Measurements from ENCODE around the gene SERHL2.
"Not testable (repeated sequence)": the region's sequence is repeated elsewhere in the genome, so short reads cannot be mapped to it uniquely, and the experiment has no call there.

Gene SERHL2

GRCh38 chr22:42596863-42597530 lies 43.2 kb downstream of the SERHL2 start:
- CTCF ChIA-PET, result interaction anchor here (1.1 to 1.2 kb wide), 2 partner anchors 14 to 160 kb away, joined by 3 read pairs; no protein-coding TSS in a partner anchor
- DNase-seq, result no peak
- no peaks in the 10 kb centered on the region for H3K9me3 Mint-ChIP-seq
- no peak overlapping the region for H3K4me3 Mint-ChIP-seq
- no peaks in the 10 kb centered on the region for H3K27me3 Mint-ChIP-seq
- no peak overlapping the region for H3K27ac Mint-ChIP-seq
- no peaks in the 10 kb centered on the region for H3K4me1 Mint-ChIP-seq
- peaks cover 51% of the 10 kb centered on the region for H3K36me3 Mint-ChIP-seq

DNA sequence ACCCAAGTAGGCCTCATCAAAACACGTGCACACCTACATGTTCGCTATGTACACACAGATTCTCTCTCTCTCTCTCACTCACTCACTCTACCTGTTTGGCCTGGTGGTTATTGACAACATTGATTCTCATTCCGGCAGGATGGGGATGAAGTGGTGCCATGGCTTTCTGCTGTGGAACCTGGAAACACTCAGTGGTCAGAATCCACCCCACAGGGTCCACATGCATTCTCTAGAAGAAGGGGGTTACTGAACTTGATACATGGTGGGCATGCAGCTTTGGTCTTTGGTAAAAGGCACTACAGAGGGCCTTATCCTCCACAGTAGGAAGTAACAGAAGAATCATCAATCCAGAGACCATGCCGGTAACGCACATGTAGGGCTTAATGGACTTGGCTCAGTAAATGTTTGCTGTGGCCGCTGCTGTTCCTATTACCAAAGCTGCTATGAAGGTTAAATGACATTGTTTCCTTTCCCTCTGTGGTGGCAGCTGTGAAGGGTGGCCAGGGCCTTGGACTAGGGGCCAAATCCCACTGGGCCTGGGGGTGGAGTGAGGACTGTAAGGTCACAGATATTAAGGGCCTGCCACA lies 48.2 kb downstream of the SERHL2 start:
- Mint-ChIP-seq H3K36me3 (peaks cover 48% of the 10 kb centered on the region), H3K4me1 (peaks cover 2% of the 10 kb centered on the region), H3K27me3 (no peaks in the 10 kb centered on the region), H3K27ac (no peak overlapping the region), H3K4me3 (no peak overlapping the region), H3K9me3 (no peaks in the 10 kb centered on the region)
- CTCF ChIA-PET, result no interaction called here
- no peak for DNase-seq

- Mint-ChIP-seq H3K4me1 (peaks cover 2% of the 10 kb centered on the region), H3K36me3 (peaks cover 43% of the 10 kb centered on the region), H3K27ac (no peak overlapping the region), H3K9me3 (no peaks in the 10 kb centered on the region), H3K27me3 (no peaks in the 10 kb centered on the region), H3K4me3 (no peak overlapping the region)
- no peak for DNase-seq
- CTCF ChIA-PET, result no interaction called here
Observed at GRCh38 chr22:42602470-42602869, 48.7 kb downstream of the SERHL2 start.

DNA sequence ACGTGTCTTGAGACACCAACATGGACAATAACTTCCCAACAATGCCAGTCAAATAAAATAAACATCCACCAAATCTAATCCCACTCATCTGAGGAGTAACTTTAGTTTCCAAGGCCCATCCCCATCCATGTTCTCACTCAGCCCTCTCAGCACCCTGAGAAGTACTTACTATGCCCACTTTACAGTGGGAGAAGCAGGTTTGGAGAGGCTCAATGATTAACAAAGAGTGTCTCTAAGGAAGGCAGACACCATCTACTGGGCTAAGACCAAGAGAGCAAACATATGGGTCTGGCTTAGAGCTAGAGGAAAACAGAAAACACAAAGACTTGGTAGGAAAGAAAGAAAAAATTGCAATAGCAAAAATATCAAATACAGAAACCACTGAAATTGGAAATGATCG lies 49.7 kb downstream of the SERHL2 start:
- H3K4me3 Mint-ChIP-seq, result no peak overlapping the region
- peaks cover 2% of the 10 kb centered on the region for H3K4me1 Mint-ChIP-seq
- DNase-seq, result no peak
- peaks cover 40% of the 10 kb centered on the region for H3K36me3 Mint-ChIP-seq
- peak overlapping the region; percentile 25 for H3K27ac Mint-ChIP-seq
- CTCF ChIA-PET, result no interaction called here
- no peaks in the 10 kb centered on the region for H3K27me3 Mint-ChIP-seq
- no peaks in the 10 kb centered on the region for H3K9me3 Mint-ChIP-seq

GRCh38 chr22:42604403-42604802 lies 50.6 kb downstream of the SERHL2 start:
- no peak for DNase-seq
- Mint-ChIP-seq H3K27me3 (no peaks in the 10 kb centered on the region), H3K9me3 (no peaks in the 10 kb centered on the region), H3K36me3 (peaks cover 38% of the 10 kb centered on the region), H3K27ac (no peak overlapping the region), H3K4me3 (no peak overlapping the region), H3K4me1 (peaks cover 7% of the 10 kb centered on the region)
- CTCF ChIA-PET, result no interaction called here

- DNase-seq, H3K27me3 Mint-ChIP-seq, H3K27ac Mint-ChIP-seq, H3K9me3 Mint-ChIP-seq, H3K4me3 Mint-ChIP-seq: not testable (repeated sequence)
- CTCF ChIA-PET, result interaction anchor here (1.4 kb wide), 1 partner anchor 15 kb away, joined by 3 read pairs; no protein-coding TSS in a partner anchor
- Mint-ChIP-seq H3K4me1 (peaks cover 33% of the 10 kb centered on the region), H3K36me3 (peaks cover 35% of the 10 kb centered on the region)
Observed at GRCh38 chr22:42607641-42608040, 53.9 kb downstream of the SERHL2 start.

DNA sequence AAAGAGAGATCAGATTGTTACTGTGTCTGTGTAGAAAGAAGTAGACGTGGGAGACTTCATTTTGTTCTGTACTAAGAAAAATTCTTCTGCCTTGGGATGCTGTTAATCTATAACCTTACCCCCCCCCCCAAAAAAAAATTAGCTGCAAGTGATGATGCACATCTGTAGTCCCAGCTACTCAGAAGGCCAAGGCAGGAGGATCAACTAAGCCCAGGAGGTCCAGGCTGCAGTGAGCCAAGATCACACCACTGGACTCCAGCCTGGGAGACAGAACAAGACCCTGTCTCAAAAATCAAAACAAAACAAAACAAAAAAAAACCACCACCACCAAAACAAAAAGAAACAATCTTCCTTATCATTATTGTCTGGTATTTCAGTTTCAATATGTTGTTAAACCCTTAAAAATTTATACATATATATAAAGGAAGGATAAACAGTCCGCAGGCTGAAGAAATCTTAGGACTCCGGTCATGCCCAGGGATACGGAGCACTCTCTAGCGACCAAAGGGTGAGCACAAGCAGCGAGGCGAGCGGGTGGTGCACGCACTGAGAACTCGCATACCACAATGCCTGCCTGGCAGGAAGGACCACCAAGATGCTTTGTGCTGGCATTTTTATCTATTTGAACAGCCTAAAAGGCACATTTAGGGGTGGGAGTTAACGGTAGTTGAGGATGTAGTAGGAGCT lies 54.5 kb downstream of the SERHL2 start:
- Mint-ChIP-seq H3K36me3 (peaks cover 36% of the 10 kb centered on the region), H3K27ac (no peak overlapping the region), H3K27me3 (no peaks in the 10 kb centered on the region), H3K4me3 (no peak overlapping the region), H3K9me3 (no peaks in the 10 kb centered on the region), H3K4me1 (peaks cover 39% of the 10 kb centered on the region)
- no peak for DNase-seq
- CTCF ChIA-PET, result interaction anchor here (0.6 kb wide), 1 partner anchor 410 kb away, joined by 3 read pairs; no protein-coding TSS in a partner anchor

- CTCF ChIA-PET, result interaction anchor here (0.6 kb wide), 1 partner anchor 411 kb away, joined by 3 read pairs; no protein-coding TSS in a partner anchor
- no peaks in the 10 kb centered on the region for H3K9me3 Mint-ChIP-seq
- H3K4me1 Mint-ChIP-seq, result peaks cover 42% of the 10 kb centered on the region
- no peaks in the 10 kb centered on the region for H3K27me3 Mint-ChIP-seq
- no peak overlapping the region for H3K4me3 Mint-ChIP-seq
- no peak for DNase-seq
- peaks cover 36% of the 10 kb centered on the region for H3K36me3 Mint-ChIP-seq
- no peak overlapping the region for H3K27ac Mint-ChIP-seq
Observed at GRCh38 chr22:42608823-42609361, 55.1 kb downstream of the SERHL2 start.

DNA sequence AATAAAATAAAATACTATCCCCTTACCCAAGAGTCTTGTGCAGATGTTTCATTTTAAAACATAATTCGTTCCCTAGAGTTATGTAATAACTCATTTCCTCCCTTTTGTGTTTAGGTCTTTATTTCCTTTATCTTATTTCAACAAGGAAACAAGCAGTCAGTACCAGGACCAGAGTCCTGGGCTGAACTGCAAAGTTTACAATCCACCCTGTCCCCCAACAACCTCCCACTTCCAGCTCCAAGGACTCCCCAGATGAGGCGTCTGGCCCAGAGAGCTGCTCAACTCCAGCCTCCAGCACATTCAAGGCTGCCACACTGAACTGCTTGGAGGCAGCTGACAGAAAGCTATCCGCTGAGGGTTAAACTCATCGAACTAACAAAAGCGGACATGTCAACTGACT lies 56.4 kb downstream of the SERHL2 start:
- peaks cover 36% of the 10 kb centered on the region for H3K36me3 Mint-ChIP-seq
- H3K27me3 Mint-ChIP-seq, result peaks cover 4% of the 10 kb centered on the region
- peak overlapping the region; percentile 76 for H3K27ac Mint-ChIP-seq
- CTCF ChIA-PET, result no interaction called here
- DNase-seq, result no peak
- peaks cover 45% of the 10 kb centered on the region for H3K4me1 Mint-ChIP-seq
- H3K9me3 Mint-ChIP-seq, result no peaks in the 10 kb centered on the region
- H3K4me3 Mint-ChIP-seq, result no peak overlapping the region

DNA sequence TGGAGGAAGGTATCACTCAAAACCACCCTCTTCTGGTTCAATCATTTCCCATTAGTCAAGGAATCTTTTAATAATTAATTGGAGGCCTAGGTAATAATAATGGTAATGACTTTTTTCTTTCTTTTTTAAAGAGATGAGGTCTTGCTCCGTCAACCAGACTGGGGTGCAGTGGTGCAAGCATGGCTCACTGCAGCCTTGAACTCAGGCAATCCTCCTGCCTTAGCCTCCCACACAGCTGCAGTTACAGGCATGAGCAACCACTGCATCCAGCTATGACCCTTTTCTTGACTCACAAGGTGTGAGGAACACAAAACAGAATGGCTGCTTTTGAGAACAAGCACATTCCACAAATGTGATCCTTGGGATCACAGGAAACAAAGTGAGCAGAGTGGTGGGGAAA lies 57.3 kb downstream of the SERHL2 start:
- Mint-ChIP-seq H3K9me3 (no peaks in the 10 kb centered on the region), H3K27me3 (peaks cover 4% of the 10 kb centered on the region), H3K36me3 (peaks cover 31% of the 10 kb centered on the region), H3K4me3 (no peak overlapping the region), H3K27ac (no peak overlapping the region), H3K4me1 (peaks cover 53% of the 10 kb centered on the region)
- CTCF ChIA-PET, result interaction anchor here (0.7 to 1.2 kb wide), 2 partner anchors 15 to 116 kb away, joined by 3 read pairs; no protein-coding TSS in a partner anchor
- DNase-seq, result no peak

DNA sequence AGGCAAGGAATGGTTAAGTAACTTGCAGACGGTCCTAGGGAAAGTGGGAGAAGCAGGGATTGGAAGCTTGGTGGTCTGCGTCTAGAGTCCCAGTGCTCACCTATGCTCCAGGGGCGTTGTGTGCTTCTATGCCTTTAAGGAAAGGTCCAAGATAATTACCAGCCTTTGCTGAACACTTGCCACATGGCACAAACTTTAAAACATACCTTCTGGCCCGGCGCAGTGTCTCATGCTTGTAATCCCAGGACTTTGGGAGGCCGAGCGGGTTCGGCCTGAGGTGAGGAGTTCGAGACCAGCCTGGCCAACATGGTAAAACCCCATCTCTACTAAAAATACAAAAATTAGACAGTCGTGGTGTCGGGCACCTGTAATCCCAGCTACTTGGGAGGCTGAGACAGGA lies 58.6 kb downstream of the SERHL2 start:
- H3K4me3 Mint-ChIP-seq, result peak overlapping the region; percentile 85
- H3K27me3 Mint-ChIP-seq, result peaks cover 4% of the 10 kb centered on the region
- peaks cover 60% of the 10 kb centered on the region for H3K4me1 Mint-ChIP-seq
- H3K36me3 Mint-ChIP-seq, result peaks cover 28% of the 10 kb centered on the region
- CTCF ChIA-PET, result no interaction called here
- H3K9me3 Mint-ChIP-seq, result no peaks in the 10 kb centered on the region
- DNase-seq, result no peak
- H3K27ac Mint-ChIP-seq, result peak overlapping the region; percentile 92

DNA sequence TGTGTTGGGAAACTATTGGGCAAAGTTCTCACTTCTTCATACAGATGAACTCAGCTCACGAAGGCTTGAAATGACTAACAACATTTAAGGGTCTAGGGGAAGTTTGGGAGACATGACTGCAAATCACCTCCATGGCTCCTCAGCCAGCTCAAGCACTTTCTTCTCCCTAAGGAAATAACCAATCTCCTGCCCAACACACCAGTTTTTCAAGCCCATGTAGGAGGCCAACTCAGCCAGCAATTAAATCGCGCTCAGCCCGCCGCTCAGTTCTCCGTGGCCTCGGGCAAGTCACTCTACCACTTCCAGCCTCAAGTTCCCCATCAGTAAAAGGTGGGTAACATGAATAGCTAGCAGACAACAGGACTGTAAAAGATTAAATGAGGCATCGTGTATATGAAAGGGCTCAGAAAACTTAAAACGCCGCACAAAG lies 60.1 kb downstream of the SERHL2 start:
- H3K9me3 Mint-ChIP-seq, result no peaks in the 10 kb centered on the region
- H3K27me3 Mint-ChIP-seq, result peaks cover 4% of the 10 kb centered on the region
- CTCF ChIA-PET, result interaction anchor here (1.4 kb wide), 1 partner anchor 170 kb away, joined by 4 read pairs; no protein-coding TSS in a partner anchor
- H3K4me1 Mint-ChIP-seq, result peaks cover 63% of the 10 kb centered on the region
- peak overlapping the region; percentile 85 for H3K4me3 Mint-ChIP-seq
- H3K36me3 Mint-ChIP-seq, result peaks cover 26% of the 10 kb centered on the region
- DNase-seq, result no peak
- H3K27ac Mint-ChIP-seq, result peak overlapping the region; percentile 92

DNA sequence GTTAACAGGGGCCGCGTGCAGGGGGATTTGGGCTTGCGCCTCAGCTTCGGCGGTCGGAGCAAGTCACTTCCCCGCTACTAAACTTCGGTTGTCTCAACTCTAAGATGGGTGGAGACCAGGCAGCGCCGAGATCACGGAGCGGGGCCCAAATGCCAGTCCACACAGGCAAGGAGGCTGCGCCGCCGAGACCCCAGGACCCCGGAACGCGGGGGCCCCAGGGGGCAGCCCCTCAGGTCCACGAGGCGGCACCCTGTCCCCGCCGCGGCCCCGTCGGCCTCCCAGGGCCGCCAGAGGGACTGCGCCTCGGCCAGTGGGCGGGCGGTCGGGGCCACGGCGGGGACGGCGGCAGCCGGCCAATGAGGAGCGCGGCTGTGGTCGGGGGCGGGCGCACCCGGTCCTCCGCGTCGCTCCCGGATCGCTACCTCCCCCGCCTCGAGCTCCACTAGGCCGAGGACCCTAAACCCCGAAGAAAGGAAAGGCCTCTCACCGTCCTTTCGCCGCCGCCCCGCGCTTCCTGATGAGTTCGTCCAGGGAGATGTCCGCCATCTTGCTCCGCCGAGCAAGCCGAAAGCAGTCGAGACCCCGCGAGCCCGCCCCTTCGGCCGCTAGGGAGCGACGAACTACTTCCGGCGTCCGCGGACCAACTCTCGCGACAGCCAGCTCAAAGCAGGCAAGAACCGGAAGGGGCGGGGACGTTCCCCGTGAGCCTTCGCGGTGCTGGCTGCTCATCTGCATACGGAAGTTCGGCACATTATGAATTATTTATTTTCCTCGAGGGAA lies 60.7 kb downstream of the SERHL2 start, which contains the start of gene POLDIP3:
POLDIP3 (minus strand) TSS at position 572 of the 780 bp plus-strand sequence; CDS start at position 546, 26 bp downstream.
- peaks cover 26% of the 10 kb centered on the region for H3K36me3 Mint-ChIP-seq
- peak within 1 kb of the TSS; percentile 94 for H3K4me3 Mint-ChIP-seq
- H3K27ac Mint-ChIP-seq, result peak within 1 kb of the TSS; percentile 100
- H3K9me3 Mint-ChIP-seq, result no peaks in the 10 kb centered on the region
- DNase-seq, result peak; percentile 99
- peaks cover 61% of the 10 kb centered on the region for H3K4me1 Mint-ChIP-seq
- CTCF ChIA-PET, result interaction anchor here (1.4 kb wide), 1 partner anchor 171 kb away, joined by 4 read pairs; no protein-coding TSS in a partner anchor
- H3K27me3 Mint-ChIP-seq, result peaks cover 4% of the 10 kb centered on the region

All from activated naive CD4-positive, alpha-beta T cell treated with anti-CD3 and anti-CD28 coated beads, Interleukin-2, amount 10 ng/mL, durations not matched to agents 7 days and 5 days (primary cell).